ENCODE measurements around the gene HMGCL.
A peak's percentile ranks its signal among the peaks of the same experiment; 100 is the strongest.

The HMGCL gene

GRCh38 chr1:23776217-23776616 is 49.0 kb downstream of the HMGCL start:
- no peak for DNase-seq (ENCODE audit: low read depth in 2 of 2)

- DNase-seq (ENCODE audit: low read depth in 2 of 2), result no peak
These were observed 50.9 kb downstream of the HMGCL start for GRCh38 chr1:23774174-23774880.

- no peak for DNase-seq (ENCODE audit: low read depth in 2 of 2)
These were observed 52.4 kb downstream of the HMGCL start for GRCh38 chr1:23772854-23773242.

GRCh38 chr1:23772049-23772853 is 53.0 kb downstream of the HMGCL start:
- DNase-seq (ENCODE audit: low read depth in 2 of 2), result peak; percentile 66 to 78

GRCh38 chr1:23768733-23769132 is 56.5 kb downstream of the HMGCL start:
- DNase-seq (ENCODE audit: low read depth in 2 of 2), result no peak

- DNase-seq (ENCODE audit: low read depth in 2 of 2), result no peak
These were observed 62.1 kb downstream of the HMGCL start for GRCh38 chr1:23763041-23763577.

GRCh38 chr1:23759277-23759676 is 66.0 kb downstream of the HMGCL start:
- no peak for DNase-seq (ENCODE audit: low read depth in 2 of 2)

- no peak for DNase-seq (ENCODE audit: low read depth in 2 of 2)
These were observed 67.4 kb downstream of the HMGCL start for GRCh38 chr1:23757812-23758211.

- DNase-seq (ENCODE audit: low read depth in 2 of 2), result no peak
These were observed 68.6 kb downstream of the HMGCL start for GRCh38 chr1:23756676-23757075.

GRCh38 chr1:23752909-23753308 is 72.3 kb downstream of the HMGCL start:
- no peak for DNase-seq (ENCODE audit: low read depth in 2 of 2)

Measured in stimulated activated CD4-positive, alpha-beta T cell treated with anti-CD3 and anti-CD28 coated beads, Interleukin-1b, Interleukin-23, amount 100 ng/mL, for 1 hour (primary cell).